Measurements from ENCODE around the gene BMP10.

The BMP10 gene, protein sequence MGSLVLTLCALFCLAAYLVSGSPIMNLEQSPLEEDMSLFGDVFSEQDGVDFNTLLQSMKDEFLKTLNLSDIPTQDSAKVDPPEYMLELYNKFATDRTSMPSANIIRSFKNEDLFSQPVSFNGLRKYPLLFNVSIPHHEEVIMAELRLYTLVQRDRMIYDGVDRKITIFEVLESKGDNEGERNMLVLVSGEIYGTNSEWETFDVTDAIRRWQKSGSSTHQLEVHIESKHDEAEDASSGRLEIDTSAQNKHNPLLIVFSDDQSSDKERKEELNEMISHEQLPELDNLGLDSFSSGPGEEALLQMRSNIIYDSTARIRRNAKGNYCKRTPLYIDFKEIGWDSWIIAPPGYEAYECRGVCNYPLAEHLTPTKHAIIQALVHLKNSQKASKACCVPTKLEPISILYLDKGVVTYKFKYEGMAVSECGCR

DNA sequence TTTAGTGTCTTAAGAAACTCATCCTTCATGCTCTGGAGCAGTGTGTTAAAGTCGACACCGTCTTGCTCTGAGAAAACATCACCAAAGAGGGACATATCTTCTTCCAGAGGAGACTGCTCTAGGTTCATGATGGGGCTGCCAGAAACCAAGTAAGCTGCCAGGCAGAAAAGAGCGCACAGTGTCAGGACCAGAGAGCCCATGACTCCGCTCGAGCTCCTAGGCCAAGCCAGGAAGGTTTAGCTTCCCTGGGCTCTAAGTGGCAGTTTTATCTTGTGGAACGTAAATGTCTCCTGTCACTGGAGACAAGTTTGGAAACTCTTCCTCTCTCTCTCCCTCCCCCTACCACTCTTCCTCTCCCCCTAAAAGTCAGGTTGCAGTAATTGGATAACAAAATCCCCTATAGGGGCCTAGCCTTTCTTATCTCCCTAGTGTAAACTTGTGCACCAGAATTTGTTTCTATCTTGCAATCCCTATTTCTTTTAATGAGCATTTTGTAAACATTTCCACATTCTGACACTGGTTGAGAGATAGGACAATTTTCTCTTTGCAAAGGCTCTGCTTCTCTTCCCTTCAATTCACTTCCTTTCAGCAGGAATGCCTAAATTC lies at the start of gene BMP10:
BMP10 (minus strand) TSS at position 239 of the 606 bp plus-strand sequence; CDS start at position 200, 39 bp downstream.
- no peak for DNase-seq (ENCODE audit: low spot score)

DNA sequence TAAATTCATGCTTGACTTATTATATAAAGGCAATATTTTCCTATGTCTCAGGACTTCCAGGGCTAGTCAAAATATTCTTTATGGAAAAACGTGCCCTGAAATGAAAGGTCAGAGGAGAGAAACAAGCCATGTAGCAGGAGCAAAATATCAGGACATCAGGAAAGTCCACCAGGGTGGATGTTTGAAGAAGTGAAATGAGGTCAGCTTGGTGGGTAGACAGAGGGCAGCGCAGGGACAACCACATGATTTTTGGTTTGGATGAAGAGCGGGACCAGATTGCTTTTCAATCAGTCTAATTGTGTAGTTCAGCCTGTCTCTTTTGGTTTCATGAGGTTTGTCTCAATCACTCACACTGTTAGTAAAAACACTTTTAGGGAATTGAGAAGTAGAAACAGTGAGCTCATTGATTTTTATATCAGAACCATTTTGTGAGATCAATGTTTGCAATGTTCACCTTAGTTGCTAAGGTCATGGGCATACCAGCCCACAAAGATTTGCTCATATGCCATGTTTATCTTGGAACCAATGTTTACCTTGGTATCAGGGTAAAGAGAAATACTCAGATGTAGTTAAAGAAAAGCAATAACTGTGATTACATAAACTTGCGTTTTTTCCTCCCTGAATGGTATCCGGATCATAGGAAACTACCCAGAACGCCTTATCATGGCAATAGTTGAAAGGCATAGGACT lies 49.4 kb upstream of the BMP10 start:
- no peak for DNase-seq (ENCODE audit: low spot score)

DNA sequence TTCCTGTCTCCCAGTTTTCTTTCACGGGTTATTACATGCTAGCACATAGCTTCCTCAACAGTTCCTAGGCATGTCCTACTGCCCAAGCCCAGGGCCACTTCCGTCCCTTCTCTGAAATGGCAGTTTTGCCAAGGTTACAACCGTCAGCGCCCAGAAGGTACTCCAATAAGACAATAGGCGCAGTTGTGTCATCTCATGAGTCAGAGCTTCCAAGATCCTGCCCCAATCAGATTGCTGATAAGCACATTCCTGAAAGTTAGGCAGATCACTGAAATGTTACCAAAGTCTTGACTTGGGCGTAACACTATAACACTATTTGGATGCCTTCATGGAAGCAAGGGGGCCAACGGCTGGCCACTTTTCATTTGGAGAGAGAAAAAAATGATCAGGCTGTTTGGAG lies 47.3 kb upstream of the BMP10 start:
- no peak for DNase-seq (ENCODE audit: low spot score)

DNA sequence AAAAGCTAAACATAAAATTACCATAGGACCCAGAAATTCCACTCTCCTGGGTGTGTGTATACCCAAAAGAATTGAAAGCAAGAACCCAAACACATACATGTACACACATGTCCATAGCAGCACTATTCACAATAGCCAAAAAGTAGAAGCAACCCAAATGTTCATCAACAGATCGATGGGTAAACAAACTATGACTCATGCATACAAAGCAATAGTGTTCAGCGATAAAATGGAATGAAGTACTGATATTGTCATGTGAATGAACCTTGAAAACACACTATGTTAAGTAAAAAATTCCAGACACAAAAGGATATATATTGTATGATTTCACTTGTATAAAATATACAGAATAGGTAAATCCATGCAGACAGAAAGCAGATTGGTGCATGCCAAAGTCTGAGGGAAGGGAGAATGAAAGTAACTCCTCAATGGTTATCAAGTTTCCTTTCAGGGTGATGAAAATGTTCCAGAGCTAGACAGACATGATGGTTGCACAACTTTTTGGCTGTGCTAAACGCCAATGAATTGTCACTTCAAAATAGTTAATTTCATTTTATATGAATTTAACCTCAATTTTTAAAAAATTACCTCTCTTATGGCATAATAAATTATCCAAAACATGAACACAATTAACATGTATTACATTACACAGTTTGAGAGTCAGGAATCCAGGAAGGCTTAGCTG lies 46.0 kb upstream of the BMP10 start:
- no peak for DNase-seq (ENCODE audit: low spot score)

DNA sequence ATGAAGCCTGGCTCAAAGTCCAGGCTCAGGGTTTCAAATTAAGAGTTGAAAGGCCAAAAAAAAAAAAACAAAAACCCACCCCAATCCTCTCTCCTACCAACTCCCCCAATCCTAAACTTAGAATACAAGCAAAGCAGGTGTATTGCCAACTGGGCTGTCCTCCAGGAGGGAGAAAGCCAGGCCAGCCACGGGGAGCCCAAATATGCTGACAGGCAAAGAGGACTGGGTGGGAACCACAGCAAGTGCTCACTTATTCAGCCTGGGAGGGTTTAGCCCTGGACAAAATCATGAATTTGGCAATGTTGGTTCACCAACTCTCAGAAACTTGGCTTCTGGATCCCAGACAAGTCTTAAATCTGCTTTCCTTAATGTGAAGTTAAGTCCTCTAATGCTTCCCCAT lies 45.0 kb upstream of the BMP10 start:
- DNase-seq (ENCODE audit: low spot score): no peak

DNA sequence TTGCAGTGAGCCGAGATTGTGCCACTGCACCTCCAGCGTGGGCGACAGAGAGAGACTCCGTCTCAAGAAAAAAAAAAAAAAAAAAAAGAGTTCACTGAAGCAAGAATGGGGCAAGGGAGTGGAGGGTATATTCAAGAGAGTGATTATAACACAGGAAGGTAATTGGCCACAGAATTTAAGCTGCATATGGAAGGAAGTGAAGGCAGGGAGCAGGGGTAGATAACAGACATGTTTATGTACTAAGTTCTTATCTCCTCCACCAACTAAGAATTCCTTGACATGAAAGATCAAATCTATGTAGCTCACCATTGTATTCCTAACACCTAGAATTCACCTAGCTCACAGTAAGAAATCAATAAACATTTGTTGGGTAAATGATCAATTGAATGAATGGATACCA lies 44.2 kb upstream of the BMP10 start:
- no peak for DNase-seq (ENCODE audit: low spot score)

DNA sequence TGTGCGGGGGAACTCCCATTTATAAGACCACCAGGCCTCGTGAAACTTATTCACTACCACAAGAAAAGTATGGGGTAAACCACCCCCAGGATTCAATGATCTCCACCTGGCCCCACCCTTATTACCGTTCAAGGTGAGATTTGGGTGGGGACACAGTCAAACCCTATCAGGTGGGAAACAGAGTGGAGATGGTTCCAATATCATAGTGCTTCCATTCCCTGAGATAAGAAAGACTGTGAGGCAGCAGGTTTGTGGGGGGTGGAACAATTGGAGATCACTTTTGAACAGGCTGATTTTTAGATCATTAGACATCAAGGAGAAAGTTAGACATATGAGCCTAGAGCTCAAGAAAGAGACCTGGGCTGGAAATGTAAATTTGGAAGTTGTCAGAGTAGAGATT lies 42.2 kb upstream of the BMP10 start:
- no peak for DNase-seq (ENCODE audit: low spot score)

DNA sequence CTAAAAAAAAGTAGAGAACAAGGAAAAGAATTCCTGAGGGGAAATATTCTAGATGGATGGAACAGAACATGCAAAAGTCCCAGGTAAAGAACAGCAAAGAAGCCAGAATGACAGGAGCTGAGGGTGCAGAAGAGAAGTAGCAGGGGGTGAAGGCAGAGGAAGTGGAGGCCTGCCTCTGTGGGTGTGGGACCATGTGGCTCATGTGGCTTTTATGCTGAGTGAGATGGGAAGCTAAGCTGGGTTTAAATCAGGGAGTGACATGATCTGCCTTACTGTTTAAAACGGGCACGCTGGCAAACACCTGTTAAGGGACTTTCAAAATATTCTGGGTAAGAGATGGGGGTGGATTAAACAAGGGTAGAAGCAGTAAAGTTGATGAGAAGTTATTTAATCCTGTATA lies 41.5 kb upstream of the BMP10 start:
- no peak for DNase-seq (ENCODE audit: low spot score)

DNA sequence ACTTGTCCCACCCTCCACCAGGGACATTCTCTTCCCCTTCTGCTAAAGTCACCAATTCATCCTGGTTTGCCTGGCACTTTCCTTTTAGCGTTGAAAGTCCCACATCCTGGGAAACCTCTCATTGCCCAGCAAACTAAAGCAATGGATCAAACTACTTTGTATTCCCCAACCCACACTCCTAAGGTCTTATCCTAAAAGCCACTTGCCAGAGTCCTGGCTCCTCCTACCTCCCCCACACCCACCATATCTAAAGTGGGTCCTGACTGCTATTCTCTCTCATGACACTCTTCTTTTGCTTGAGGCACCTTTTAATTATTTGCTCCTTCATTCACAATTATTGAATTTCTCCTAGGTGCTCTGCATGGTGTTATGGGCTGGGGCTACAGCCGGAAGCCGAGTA lies 40.9 kb upstream of the BMP10 start:
- no peak for DNase-seq (ENCODE audit: low spot score)

DNA sequence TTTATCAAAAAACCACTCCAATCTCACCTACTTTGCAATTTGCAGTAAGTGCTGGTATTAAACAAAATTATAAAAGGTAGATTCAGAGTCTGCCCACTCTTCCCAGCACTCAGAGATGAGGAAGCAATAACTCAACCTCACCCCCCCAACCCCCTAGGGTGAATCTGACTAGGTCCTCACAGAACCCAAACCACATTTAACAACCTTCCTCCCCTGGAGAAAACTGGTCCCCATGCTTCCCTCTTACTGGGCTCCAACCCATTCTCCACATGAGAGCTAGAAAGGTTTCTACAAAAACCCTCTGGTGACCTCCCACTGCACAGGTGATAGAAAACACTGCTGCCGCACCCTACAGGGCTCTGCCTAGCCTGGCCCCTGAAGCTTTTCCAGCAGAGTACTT lies 40.5 kb upstream of the BMP10 start:
- no peak for DNase-seq (ENCODE audit: low spot score)

DNA sequence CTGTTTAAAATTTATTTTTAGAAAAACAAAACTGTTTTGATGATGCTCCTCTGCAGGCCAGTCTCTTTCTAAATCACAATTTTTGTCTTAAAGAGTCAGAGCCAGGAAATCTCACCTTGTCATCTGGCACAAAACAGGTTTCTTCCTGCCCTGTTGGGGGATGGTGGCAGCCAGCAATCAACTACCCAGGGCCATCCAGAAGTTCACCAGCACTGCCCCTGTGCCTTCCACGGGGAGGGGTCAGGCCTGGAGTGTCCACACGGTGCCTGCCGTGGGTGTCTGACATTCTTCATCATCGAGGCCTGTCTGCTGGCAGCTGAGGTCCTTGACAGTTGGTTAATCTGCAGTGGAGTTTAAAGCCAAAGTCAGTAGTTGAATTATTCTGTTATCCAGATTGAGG lies 40.0 kb upstream of the BMP10 start:
- DNase-seq (ENCODE audit: low spot score): no peak

DNA sequence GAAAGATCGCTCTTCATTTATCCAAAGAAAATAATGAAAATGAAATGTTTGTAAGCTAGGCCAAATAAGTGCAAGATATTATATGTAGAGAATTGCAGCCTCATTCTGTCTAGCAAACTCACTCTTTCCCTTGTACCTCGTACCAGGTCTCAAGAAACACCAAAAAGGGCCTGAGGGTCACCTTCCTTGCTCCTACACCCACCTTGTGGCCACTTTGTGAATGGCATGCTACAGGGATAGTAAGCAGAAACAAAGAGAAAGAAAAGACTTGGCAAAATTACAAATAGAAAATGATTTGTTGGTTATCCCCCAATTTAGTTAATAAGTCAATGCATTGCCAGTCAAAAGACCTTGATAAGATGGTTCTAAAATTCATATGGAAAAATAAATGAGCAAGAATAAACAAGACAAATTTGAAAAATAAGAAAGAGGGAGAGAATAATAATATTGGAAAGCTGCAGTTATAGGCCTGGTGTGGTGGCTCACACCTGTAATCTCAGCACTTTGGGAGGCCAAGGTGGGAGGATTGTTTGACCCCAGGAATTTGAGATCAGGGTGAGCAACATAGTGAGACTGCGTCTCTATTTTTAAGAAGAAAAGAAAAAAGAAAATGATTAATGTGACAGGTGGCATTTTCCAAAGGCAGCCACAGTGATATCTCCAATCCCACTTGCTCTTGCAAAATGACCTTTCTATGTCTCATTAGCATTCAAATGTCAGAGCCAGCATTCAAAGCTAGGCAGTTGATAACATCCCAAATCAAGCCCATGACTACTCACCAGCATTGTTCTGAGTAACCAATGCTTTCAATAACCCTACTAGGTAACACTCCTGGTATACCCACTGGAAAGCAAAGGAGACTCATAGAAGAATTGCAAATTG lies 38.8 kb upstream of the BMP10 start:
- peak; percentile 71 for DNase-seq (ENCODE audit: low spot score)

DNA sequence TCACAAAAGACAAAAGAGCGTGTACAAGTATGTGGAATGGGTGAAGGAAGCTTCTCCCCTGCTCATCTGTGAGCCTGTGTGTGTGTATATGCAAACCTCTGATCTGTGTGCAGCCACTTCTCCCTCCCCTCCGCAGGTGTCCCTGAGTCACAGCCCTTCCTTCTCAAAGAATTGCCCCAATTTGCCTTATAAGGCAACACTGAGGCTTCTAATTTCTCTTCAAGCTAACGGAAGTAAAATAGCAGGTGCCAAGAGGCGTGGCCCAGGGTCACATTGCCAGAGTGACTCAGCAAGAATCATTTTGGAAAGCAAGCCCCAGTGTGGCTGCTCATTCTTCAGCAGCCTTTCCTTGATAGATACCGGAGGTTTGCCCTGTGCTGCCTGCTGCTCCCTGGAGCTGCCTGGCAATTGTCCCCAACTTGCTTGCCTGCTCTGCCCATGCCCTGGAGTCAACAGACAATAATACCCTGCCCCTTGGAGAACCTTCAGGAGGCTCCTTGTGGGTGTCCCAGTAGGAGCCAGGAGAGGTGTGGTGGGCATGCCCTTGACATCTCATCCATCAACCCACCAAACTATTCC lies 37.3 kb upstream of the BMP10 start:
- peak; percentile 98 for DNase-seq (ENCODE audit: low spot score)

DNA sequence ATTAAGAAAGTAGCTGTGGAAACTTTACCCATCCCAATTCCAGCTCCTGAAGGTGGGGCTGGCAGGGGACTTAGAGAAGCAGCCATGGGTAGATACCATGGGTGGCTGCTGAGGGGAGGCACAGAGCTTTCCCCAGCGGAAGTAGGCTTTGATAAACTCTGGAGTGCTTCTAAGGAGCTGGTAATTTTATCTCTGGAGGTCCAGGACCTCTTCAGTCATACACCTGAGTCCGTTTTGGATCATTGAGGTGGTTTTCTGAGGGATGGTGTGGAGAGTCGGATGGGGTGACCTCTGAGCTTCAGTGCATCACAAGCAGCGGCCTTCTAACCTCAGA lies 36.7 kb upstream of the BMP10 start:
- no peak for DNase-seq (ENCODE audit: low spot score)

DNA sequence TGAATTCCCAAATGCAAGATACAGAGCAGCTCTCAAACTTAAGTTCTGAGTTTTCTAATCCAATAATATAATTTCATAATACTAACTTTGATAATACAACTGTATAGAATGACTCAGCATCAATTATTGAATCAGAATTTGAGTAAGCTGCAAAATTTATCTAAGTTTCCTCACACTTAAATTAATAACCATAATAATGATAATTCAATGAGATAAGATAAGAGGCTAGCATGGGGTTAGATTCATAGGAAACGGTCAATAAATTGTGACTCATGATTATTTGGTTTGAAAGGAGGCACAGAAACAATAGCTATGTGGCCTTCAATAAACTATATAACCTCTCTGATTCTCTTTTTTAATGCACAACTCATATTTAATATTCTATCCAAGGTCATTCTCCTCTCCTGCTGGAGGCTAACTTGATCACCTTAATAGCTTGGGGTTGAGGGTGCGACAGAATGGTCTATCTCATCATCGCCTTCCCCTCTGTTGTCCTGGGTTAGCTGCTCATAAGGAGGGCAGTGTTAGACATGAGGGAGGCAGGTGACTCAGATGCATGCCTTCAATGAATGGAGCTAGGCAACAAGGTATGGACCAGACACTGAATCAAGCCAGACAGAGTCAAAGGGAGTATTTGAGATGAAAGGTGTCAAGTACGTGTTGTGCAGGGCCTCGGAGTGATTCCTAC lies 36.2 kb upstream of the BMP10 start:
- DNase-seq (ENCODE audit: low spot score): peak; percentile 43

DNA sequence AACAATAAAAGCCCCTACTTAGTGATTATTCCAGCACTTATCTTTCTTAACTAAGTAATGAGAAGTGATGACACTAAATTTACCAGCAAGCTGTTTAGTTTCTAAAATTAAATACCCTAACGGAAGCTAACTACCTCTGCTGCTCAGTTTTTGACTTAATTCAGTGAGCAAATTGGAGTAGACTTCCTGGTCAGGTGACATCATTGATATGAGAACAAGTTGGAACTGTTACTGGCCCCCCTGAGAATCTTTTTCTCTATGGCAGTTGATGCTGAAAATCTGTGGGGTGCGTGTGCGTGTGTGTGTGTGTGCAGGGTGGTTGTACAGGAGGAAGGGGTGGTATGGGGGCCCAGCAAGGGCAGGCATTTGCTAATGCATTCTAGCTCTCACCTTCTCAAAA lies 35.5 kb upstream of the BMP10 start:
- DNase-seq (ENCODE audit: low spot score): no peak

DNA sequence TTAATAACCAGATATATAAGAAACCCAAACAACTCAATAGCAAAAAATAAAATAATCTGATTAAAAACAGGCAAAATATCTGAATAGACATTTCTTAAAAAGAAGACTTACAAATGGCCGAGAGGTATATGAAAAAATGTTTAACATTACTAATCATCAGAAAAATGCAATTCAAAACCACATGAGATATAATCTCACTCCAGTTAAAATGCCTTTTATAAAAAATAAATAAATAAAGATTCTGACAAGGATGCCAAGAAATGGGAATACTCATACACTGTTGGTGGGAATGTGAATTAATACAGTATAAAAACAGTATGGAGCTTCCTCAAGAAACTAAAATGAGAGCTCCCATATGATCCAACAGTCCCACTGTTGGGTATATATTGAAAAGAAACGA lies 33.9 kb upstream of the BMP10 start:
- no peak for DNase-seq (ENCODE audit: low spot score)

DNA sequence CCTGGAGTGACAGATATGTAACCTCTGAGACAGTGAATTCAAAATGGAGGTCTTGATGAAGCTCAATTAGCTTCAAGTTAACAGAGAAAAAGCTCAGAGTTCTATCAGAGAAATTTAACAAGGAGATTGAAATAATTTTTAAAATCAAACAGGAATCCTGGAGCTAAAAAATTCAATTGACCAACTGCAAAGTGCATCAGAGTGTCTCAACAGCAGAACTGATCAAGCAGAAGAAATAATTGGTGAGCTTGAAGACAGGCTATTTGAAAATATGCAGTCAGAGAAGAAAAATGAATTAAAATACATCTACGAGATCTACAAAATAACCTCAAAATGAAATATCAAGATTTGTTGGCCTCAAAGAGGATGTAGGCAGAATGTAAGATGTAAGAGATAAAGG lies 30.4 kb upstream of the BMP10 start:
- no peak for DNase-seq (ENCODE audit: low spot score)

DNA sequence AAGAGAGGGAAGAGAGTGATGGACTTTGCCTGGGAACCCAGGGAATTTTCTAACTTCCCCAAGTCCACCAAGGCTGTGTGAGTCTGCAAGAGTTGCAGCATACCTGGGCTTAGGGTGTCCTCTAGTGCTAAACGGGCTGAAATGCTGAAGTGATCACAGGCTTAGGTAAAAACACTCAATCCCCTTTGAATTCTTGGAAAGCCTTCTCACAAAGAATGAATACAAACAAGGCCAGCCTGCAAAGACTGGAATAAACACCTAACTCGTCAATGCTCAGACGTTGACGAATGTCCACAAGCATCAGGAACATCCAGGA lies 30.0 kb upstream of the BMP10 start:
- no peak for DNase-seq (ENCODE audit: low spot score)

DNA sequence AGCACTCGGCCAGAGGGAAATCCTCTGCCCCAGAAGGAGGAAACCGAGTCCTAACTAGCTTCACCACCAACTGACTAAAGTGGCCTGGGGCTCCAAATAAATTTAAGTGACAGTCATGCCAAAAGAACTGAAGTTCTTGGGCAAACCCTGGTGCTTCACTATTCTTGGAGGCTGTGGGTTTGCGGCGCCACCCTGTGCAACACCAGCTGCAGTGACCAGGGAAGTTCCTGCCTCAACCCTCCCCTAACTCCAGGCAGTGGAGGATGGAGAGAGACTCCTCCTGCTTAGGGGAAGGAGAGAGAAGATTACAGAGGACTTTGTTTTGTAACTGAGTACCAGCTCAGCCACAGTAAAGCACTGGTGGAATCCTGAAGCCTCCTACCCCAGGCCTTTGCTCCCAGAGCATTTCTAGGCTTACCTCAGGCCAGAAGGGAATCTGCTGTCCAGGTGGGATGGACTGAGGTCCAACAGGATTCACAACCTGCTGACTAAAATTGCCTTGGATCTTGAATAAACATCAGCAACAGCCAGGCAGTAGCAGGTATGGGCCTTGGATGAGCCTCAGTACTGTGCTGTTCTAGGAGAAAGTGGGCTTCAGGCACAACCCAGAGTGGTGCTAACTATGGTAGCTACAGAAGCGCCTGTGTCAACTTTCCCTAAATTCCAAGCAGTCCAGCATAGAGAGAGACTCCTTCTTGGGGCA lies 29.4 kb upstream of the BMP10 start:
- no peak for DNase-seq (ENCODE audit: low spot score)

All from SW480 (cell line).